GM12874 (cell line): ENCODE measurements around the gene SACM1L.

ENCODE experiments used
- TF ChIP-seq, protein P1 (sequence below): IDR thresholded peaks from 2 replicates; pipeline ENCODE4 v1.5.1; 2011; ENCODE audit warnings: low read depth, mild to moderate bottlenecking, control low read depth, low read length, moderate library complexity; ENCODE audit not compliant: insufficient read depth

The SACM1L gene

DNA sequence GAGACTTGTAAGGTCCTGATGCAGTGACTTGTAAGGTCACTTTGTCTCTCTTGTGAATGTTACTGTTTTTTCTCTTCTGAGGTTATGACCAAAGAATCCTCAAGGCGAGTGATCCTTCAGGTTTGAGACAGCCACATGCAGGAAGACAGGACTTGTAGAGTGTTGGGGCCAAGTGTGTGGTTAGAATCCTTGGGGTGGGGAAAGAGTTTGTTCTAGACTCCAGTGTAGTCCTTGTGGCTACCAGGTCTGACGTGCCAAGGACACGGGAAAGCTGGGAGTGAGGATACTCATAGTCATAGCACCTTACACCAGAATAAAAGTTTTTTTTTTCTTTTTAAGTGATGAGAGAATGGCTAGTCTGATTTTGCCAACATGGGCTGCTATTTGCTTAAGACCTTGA, 7.3 kb upstream of the SACM1L start:
- TF ChIP-seq, protein P1, sequence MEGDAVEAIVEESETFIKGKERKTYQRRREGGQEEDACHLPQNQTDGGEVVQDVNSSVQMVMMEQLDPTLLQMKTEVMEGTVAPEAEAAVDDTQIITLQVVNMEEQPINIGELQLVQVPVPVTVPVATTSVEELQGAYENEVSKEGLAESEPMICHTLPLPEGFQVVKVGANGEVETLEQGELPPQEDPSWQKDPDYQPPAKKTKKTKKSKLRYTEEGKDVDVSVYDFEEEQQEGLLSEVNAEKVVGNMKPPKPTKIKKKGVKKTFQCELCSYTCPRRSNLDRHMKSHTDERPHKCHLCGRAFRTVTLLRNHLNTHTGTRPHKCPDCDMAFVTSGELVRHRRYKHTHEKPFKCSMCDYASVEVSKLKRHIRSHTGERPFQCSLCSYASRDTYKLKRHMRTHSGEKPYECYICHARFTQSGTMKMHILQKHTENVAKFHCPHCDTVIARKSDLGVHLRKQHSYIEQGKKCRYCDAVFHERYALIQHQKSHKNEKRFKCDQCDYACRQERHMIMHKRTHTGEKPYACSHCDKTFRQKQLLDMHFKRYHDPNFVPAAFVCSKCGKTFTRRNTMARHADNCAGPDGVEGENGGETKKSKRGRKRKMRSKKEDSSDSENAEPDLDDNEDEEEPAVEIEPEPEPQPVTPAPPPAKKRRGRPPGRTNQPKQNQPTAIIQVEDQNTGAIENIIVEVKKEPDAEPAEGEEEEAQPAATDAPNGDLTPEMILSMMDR, result no peak

DNA sequence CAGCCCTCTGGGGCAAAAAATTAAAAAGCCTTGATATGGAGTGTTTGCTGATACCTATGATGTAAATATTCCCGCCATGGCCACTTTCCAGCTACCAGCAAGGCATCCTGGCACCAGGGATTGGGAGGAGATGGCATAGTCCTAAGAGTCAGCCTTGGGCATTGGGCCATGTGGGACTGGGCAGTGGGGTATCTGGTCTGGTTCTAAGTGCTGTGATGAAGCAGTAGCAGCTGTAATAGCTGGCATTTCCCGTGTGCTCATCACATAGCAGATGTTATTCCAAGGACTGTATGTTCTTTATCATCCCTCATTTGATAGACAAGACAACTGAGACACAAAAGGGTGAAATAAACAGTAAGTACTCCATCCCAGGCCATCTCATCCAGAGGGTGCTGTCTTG, 6.9 kb upstream of the SACM1L start:
- TF ChIP-seq, protein P1, result no peak

DNA sequence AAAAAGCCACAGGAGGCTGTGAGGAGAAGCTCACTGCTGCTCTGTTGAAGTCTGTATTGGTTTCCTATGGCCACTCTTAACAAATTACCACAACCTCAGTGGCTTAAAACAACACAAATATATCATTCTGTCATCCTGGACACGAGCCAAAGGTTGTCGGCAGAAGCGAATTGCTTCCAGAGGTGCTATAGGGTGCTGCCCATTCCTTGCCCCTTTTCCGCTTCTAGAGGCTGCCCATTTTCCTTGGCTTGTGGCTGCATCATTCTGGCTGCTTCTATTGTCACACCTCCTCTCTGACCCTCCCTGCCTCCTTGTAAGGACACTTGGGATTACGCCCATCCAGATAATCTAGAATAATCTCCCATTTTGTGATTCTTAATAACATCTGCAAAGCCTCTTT, 6.4 kb upstream of the SACM1L start:
- TF ChIP-seq, protein P1, result no peak

DNA sequence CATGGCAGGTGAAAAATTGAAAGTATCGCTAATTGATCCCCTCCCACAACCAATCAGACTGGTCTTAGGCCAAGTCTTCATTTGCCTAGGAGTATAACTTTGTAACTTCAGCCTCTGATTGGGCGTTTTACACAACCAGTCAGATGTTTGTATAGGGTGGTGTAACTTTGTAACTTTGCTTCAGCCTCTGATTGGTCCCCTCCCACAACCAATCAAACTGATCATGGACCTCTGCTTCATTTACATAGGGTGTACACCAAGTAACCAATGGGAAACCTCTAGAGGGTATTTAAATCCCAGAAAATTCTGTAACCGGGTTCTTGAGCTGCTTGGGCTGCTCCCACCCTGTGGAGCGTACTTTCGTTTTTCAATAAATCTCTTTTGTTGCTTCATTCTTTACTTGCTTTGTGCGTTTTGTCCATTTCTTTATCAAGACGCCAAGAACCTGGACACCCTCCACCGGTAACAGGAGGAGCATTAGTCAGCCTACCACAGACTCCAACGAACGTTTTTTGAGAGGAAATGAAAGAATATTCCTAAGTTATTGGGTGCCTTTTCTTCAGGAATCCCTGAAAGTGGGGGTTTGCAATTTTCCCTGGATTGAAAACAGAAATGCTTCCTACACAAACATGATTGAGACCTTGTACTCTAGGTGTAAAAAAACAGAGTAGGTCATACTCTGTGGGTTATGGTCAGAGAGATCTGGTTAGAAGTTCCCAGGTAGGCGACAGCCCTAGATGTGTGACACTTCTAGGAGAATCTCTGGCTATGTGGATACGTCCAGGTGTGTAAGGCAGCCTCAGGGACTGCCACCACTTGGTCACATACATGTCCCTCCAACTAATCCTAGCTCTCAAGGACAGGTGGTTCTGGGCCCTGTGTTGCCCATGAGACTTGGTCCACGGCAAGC, 5.5 kb upstream of the SACM1L start:
- TF ChIP-seq, protein P1, result no peak

DNA sequence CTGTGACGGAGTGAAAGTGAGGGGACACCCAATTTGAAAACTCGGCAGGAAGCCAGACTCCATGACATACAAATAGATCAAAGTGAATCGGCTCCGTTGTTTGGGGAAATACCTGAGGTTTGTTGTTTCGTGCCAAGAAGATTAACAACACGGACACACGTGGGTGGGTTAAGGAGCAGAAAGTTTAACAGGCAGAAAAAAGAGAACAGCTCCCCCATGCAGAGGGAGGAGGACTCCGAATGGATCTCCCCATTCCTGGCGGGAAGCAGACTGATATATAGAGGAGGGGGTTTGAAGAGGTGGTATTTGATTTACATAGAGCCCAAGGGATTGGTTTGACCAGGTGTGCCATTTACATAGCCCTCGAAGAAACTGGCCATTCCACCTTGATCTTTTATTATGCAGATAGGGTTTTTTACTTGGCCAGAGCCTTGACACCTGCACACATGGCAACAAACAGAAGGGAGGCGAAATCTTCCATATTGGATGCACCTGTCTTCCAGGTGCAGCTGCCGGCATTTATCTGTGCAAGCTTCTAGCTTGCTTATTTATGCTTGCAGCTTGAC, 4.8 kb upstream of the SACM1L start:
- TF ChIP-seq, protein P1, result no peak

DNA sequence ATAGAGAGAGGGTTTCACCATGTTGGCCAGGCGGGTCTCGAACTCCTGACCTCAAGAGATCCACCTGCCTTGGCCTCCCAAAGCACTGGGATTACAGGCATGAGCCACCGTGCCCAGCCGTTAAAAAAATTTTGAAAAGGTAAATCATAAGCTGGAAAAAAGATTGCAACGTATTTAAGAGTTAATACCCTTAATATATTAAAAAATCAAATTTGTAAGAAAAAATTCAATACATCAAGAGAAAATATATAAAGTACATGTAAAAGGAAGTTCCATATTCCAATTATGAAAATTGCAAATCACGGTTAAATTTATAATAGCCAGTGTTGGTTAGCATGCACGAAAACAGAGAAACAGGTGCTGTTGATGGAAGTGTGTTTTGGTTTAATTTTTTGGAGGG, 2.3 kb upstream of the SACM1L start:
- TF ChIP-seq, protein P1, result no peak

DNA sequence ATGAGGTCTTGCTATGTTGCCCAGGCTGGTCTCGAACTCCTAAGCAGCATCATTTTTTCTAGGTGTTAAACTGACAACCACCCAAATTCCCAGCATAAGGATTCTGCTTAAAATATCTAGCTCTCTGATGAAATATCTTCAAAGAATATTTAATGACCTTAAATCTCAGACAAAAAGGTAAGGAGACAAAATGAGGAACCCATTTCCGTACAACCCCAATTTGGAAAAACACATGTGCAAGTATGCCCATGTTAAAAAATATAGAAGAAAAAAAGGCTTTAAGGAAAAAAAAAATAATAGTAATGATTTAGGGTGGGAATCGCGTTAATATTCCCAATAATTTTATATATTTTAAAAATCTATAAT, 1.4 kb upstream of the SACM1L start:
- TF ChIP-seq, protein P1, result no peak
